WTC11 (cell line): ENCODE results near the gene B4GALT6. TPM values are rescaled to one million over a fixed set of nuclear protein-coding genes. Genes with fewer than 3 reads are reported as not detected.

Experiments
- ATAC-seq: fragments of 200-7000 bp; cut with Tn5 transposase; 2 replicates; pipeline ENCODE4 v1.10.0; 2021; ENCODE audit warnings: mild to moderate bottlenecking, moderate library complexity
- CTCF ChIA-PET: fragments of 300-600 bp; sonication (Branson Sonifier 250); formaldehyde crosslinking; loops from one replicate; lab custom pipeline; 2021; ENCODE audit warnings: antibody characterized with exemption; lab: Charles Lee
- POLR2A ChIA-PET: fragments of 350-600 bp; sonication (Branson Sonifier 250); formaldehyde crosslinking; loops from one replicate; lab custom pipeline; 2021; ENCODE audit warnings: antibody characterized with exemption; lab: Charles Lee
- DNase-seq: peaks from one replicate; pipeline ENCODE4 v3.0.0; 2021; ENCODE audit warnings: low spot score
- H3K27ac Mint-ChIP-seq: 2 replicates; pipeline ENCODE4 v1.8.0; 2021; ENCODE audit warnings: mixed read lengths
- H3K27me3 Mint-ChIP-seq: 2 replicates; pipeline ENCODE4 v1.8.0; 2021; ENCODE audit warnings: low read depth, mild to moderate bottlenecking, moderate library complexity, mixed read lengths
- H3K36me3 Mint-ChIP-seq: 2 replicates; pipeline ENCODE4 v1.8.0; 2021; ENCODE audit warnings: mixed read lengths
- H3K4me1 Mint-ChIP-seq: 2 replicates; pipeline ENCODE4 v1.8.0; 2022; ENCODE audit warnings: mixed read lengths
- H3K4me3 Mint-ChIP-seq: 2 replicates; pipeline ENCODE4 v1.8.0; 2021; ENCODE audit warnings: mild to moderate bottlenecking, moderate library complexity, mixed read lengths
- H3K9me3 Mint-ChIP-seq: 2 replicates; pipeline ENCODE4 v1.8.0; 2021; ENCODE audit warnings: mixed read lengths
- AFF4 ChIP-seq: sonication (generic); formaldehyde crosslinking; IDR thresholded peaks from 2 replicates; pipeline ENCODE4 v1.8.1; 2023; ENCODE audit warnings: mild to moderate bottlenecking, missing genetic modification reagents, borderline replicate concordance
- ATF1 ChIP-seq: sonication (generic); formaldehyde crosslinking; IDR thresholded peaks from 2 replicates; pipeline ENCODE4 v1.8.1; 2023; ENCODE audit warnings: mild to moderate bottlenecking, moderate library complexity, missing genetic modification reagents
- CREM ChIP-seq: sonication (generic); formaldehyde crosslinking; IDR thresholded peaks from 2 replicates; pipeline ENCODE4 v1.8.1; 2022; ENCODE audit warnings: mild to moderate bottlenecking, missing genetic modification reagents, moderate library complexity
- ELF4 ChIP-seq: sonication (generic); formaldehyde crosslinking; IDR thresholded peaks from 2 replicates; pipeline ENCODE4 v1.8.1; 2022; ENCODE audit warnings: low read depth, mild to moderate bottlenecking, moderate library complexity, missing genetic modification reagents
- KAT7 ChIP-seq: sonication (generic); formaldehyde crosslinking; IDR thresholded peaks from 2 replicates; pipeline ENCODE4 v1.8.1; 2023; ENCODE audit warnings: missing genetic modification reagents, mild to moderate bottlenecking, borderline replicate concordance
- MXD4 ChIP-seq: fragments of 250-450 bp; sonication (Bioruptor Pico); IDR thresholded peaks from 2 replicates; pipeline ENCODE4 v1.8.0; 2021; ENCODE audit warnings: mild to moderate bottlenecking, moderate library complexity, borderline replicate concordance
- NFE2L1 ChIP-seq: sonication (generic); formaldehyde crosslinking; IDR thresholded peaks from 2 replicates; pipeline ENCODE4 v1.8.1; 2023; ENCODE audit warnings: missing genetic modification reagents
- NR2C2 ChIP-seq: sonication (generic); formaldehyde crosslinking; IDR thresholded peaks from 2 replicates; pipeline ENCODE4 v1.8.0; 2022; ENCODE audit warnings: mild to moderate bottlenecking, missing genetic modification reagents
- RELA ChIP-seq: sonication (generic); formaldehyde crosslinking; IDR thresholded peaks from 2 replicates; pipeline ENCODE4 v1.8.1; 2022; ENCODE audit warnings: missing genetic modification reagents, mild to moderate bottlenecking, borderline replicate concordance
- SP1 ChIP-seq: sonication (generic); formaldehyde crosslinking; conservative IDR thresholded peaks from 2 replicates; pipeline ENCODE4 v1.8.1; 2022; ENCODE audit warnings: missing genetic modification reagents
- TCF7 ChIP-seq: sonication (generic); formaldehyde crosslinking; IDR thresholded peaks from 2 replicates; pipeline ENCODE4 v1.8.0; 2022; ENCODE audit warnings: mild to moderate bottlenecking, low read depth, missing genetic modification reagents, moderate library complexity
- TP53 ChIP-seq: sonication (generic); formaldehyde crosslinking; IDR thresholded peaks from 2 replicates; pipeline ENCODE4 v1.8.1; 2023; ENCODE audit warnings: mild to moderate bottlenecking, missing genetic modification reagents
- USF1 ChIP-seq: sonication (generic); formaldehyde crosslinking; IDR thresholded peaks from 2 replicates; pipeline ENCODE4 v1.8.0; 2022; ENCODE audit warnings: mild to moderate bottlenecking, missing genetic modification reagents
- ZNF138 ChIP-seq: sonication (generic); formaldehyde crosslinking; conservative IDR thresholded peaks from 2 replicates; pipeline ENCODE4 v1.8.1; 2022; ENCODE audit warnings: mild to moderate bottlenecking, moderate library complexity, missing genetic modification reagents
- ZNF219 ChIP-seq: sonication (generic); formaldehyde crosslinking; IDR thresholded peaks from 2 replicates; pipeline ENCODE4 v1.8.0; 2023; ENCODE audit warnings: missing genetic modification reagents, mild to moderate bottlenecking, borderline replicate concordance
- ZNF263 ChIP-seq: sonication (generic); formaldehyde crosslinking; IDR thresholded peaks from 2 replicates; pipeline ENCODE4 v1.8.1; 2022; ENCODE audit warnings: low read depth, mild to moderate bottlenecking, moderate library complexity, missing genetic modification reagents
- ZNF317 ChIP-seq: sonication (generic); formaldehyde crosslinking; IDR thresholded peaks from 2 replicates; pipeline ENCODE4 v1.8.1; 2023; ENCODE audit warnings: low read depth, mild to moderate bottlenecking, moderate library complexity, missing genetic modification reagents, borderline replicate concordance
- total RNA-seq: library from RNA; stranded (reverse); gene quantifications from 3 replicates; pipeline ENCODE4 v1.2.3, GENCODE V29; 2021
- TF ChIP-seq, protein P1 (sequence below): sonication (generic); formaldehyde crosslinking; IDR thresholded peaks from 2 replicates; pipeline ENCODE4 v1.8.1; 2022; ENCODE audit warnings: mild to moderate bottlenecking, moderate library complexity, missing genetic modification reagents
- TF ChIP-seq, protein P2 (sequence below): sonication (generic); formaldehyde crosslinking; IDR thresholded peaks from 2 replicates; pipeline ENCODE4 v1.8.1; 2022; ENCODE audit warnings: low read depth, missing genetic modification reagents, borderline replicate concordance
- TF ChIP-seq, protein P3 (sequence below): sonication (generic); formaldehyde crosslinking; IDR thresholded peaks from 2 replicates; pipeline ENCODE4 v1.8.0; 2023; ENCODE audit warnings: missing genetic modification reagents

The B4GALT6 gene
- total RNA-seq, 1 experiment from 2014 or later, result 50.6 TPM

DNA sequence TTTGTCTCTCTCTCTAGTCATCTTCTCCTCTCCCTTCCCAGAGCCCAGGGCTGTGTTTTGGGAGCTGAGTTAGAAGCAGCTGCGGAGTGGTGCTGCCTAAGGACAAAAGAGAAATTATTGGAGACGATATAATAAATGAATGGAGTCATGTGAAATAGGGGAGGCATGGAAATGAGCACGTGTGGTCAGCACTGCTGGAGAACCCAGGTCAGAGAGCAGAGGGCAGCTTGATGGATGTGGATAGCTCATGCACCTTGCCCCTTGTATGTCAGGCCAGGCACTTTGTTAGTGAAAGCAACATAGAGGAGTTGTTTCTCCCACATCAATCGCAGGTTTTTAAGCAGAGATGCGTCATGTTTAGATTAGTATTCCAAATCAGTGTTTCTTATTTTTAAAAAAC lies 77.0 kb downstream of the B4GALT6 start (continued):
- TF ChIP-seq AFF4 (CRISPR knock-in tag), result no peak
- TF ChIP-seq RELA (CRISPR knock-in tag), result no peak
- TF ChIP-seq USF1 (CRISPR knock-in tag), result no peak
- no peak for TF ChIP-seq ZNF263 (CRISPR knock-in tag)
- no peak for TF ChIP-seq TP53 (CRISPR knock-in tag)

GRCh38 chr18:31606265-31606664 lies 78.1 kb downstream of the B4GALT6 start:
- Mint-ChIP-seq H3K9me3 (0 out of 2 replicates have a peak, but pooled peaks cover 3% of the 10 kb centered on the region), H3K27ac (no peak overlapping the region), H3K4me1 (peaks cover 13% of the 10 kb centered on the region), H3K27me3 (no peaks in the 10 kb centered on the region), H3K36me3 (no peaks in the 10 kb centered on the region), H3K4me3 (no peak overlapping the region)
- no peak for DNase-seq
- ChIA-PET CTCF (no interaction called here), POLR2A (no interaction called here)
- TF ChIP-seq, protein P1, sequence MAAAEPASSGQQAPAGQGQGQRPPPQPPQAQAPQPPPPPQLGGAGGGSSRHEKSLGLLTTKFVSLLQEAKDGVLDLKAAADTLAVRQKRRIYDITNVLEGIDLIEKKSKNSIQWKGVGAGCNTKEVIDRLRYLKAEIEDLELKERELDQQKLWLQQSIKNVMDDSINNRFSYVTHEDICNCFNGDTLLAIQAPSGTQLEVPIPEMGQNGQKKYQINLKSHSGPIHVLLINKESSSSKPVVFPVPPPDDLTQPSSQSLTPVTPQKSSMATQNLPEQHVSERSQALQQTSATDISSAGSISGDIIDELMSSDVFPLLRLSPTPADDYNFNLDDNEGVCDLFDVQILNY (CRISPR knock-in tag), result no peak
- TF ChIP-seq ATF1 (CRISPR knock-in tag) (no peak), ZNF219 (CRISPR knock-in tag) (no peak), ZNF317 (CRISPR knock-in tag) (no peak), TCF7 (no peak), NR2C2 (no peak), SP1 (CRISPR knock-in tag) (no peak), ZNF138 (no peak), ELF4 (CRISPR knock-in tag) (no peak), MXD4 (CRISPR knock-in tag) (no peak), CREM (no peak), NFE2L1 (CRISPR knock-in tag) (no peak), KAT7 (CRISPR knock-in tag) (no peak)
- TF ChIP-seq, protein P2, sequence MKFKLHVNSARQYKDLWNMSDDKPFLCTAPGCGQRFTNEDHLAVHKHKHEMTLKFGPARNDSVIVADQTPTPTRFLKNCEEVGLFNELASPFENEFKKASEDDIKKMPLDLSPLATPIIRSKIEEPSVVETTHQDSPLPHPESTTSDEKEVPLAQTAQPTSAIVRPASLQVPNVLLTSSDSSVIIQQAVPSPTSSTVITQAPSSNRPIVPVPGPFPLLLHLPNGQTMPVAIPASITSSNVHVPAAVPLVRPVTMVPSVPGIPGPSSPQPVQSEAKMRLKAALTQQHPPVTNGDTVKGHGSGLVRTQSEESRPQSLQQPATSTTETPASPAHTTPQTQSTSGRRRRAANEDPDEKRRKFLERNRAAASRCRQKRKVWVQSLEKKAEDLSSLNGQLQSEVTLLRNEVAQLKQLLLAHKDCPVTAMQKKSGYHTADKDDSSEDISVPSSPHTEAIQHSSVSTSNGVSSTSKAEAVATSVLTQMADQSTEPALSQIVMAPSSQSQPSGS, result no peak
- TF ChIP-seq, protein P3, sequence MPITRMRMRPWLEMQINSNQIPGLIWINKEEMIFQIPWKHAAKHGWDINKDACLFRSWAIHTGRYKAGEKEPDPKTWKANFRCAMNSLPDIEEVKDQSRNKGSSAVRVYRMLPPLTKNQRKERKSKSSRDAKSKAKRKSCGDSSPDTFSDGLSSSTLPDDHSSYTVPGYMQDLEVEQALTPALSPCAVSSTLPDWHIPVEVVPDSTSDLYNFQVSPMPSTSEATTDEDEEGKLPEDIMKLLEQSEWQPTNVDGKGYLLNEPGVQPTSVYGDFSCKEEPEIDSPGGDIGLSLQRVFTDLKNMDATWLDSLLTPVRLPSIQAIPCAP (CRISPR knock-in tag), result no peak
- ATAC-seq, result no peak
